Osteoblast (primary cell): ENCODE measurements around the gene NFATC4. TPM values are rescaled to one million over a fixed set of nuclear protein-coding genes. Genes with fewer than 3 reads are reported as not detected.
A peak's percentile ranks its signal among the peaks of the same experiment; 100 is the strongest.

Source experiments
- DNase-seq: peaks from one replicate; pipeline ENCODE4 v3.0.0; 2011; ENCODE audit warnings: low spot score, mixed read lengths; ENCODE audit not compliant: insufficient read length; ENCODE audit errors: missing footprints
- H2AFZ ChIP-seq: 2 replicates; pipeline ENCODE4 v1.6.0; 2011; ENCODE audit warnings: mild to moderate bottlenecking, low read length
- H3K27ac ChIP-seq: 2 replicates; pipeline ENCODE4 v1.5.1; 2011; ENCODE audit warnings: mild to moderate bottlenecking, low read depth, low read length, moderate library complexity
- H3K27me3 ChIP-seq: 2 replicates; pipeline ENCODE4 v1.6.0; 2012; ENCODE audit warnings: mild to moderate bottlenecking, control low read depth, inconsistent platforms, low read length, moderate library complexity; ENCODE audit not compliant: insufficient read depth
- H3K36me3 ChIP-seq: 2 replicates; pipeline ENCODE4 v1.5.1; 2011; ENCODE audit warnings: mild to moderate bottlenecking, low read length, control low read depth, moderate library complexity; ENCODE audit not compliant: insufficient read depth
- H3K4me1 ChIP-seq: 2 replicates; pipeline ENCODE4 v1.5.1; 2011; ENCODE audit warnings: mild to moderate bottlenecking, low read length, control low read depth, moderate library complexity; ENCODE audit not compliant: insufficient read depth
- H3K4me2 ChIP-seq: 2 replicates; pipeline ENCODE4 v1.6.0; 2011; ENCODE audit warnings: mild to moderate bottlenecking, low read length; ENCODE audit not compliant: insufficient read depth
- H3K4me3 ChIP-seq: fragments of 200-600 bp; sonication (generic); 3 replicates; pipeline ENCODE4 v1.5.1; 2012; ENCODE audit warnings: mild to moderate bottlenecking, low read length, inconsistent platforms; ENCODE audit not compliant: insufficient read depth
- H3K79me2 ChIP-seq: 2 replicates; pipeline ENCODE4 v1.6.0; 2012; ENCODE audit warnings: mild to moderate bottlenecking, low read length, control low read depth, inconsistent platforms; ENCODE audit not compliant: insufficient read depth
- H3K9me3 ChIP-seq: 2 replicates; pipeline ENCODE4 v1.5.1; 2011; ENCODE audit warnings: low read depth, low read length, control low read depth
- H4K20me1 ChIP-seq: 2 replicates; pipeline ENCODE4 v1.6.0; 2012; ENCODE audit warnings: mild to moderate bottlenecking, low read length, control low read depth; ENCODE audit not compliant: insufficient read depth
- total RNA-seq: library from RNA; depleted of rRNA; stranded (reverse); fragments of >200 nt; gene quantifications from 2 replicates; pipeline ENCODE4 v1.2.3, GENCODE V29; 2012
- TF ChIP-seq, protein P1 (sequence below): IDR thresholded peaks from 2 replicates; pipeline ENCODE4 v1.5.1; 2011; ENCODE audit warnings: mild to moderate bottlenecking, low read depth, low read length, moderate library complexity; ENCODE audit errors: extremely low read depth

Gene NFATC4
- total RNA-seq, 1 donor, result 107 TPM

DNA sequence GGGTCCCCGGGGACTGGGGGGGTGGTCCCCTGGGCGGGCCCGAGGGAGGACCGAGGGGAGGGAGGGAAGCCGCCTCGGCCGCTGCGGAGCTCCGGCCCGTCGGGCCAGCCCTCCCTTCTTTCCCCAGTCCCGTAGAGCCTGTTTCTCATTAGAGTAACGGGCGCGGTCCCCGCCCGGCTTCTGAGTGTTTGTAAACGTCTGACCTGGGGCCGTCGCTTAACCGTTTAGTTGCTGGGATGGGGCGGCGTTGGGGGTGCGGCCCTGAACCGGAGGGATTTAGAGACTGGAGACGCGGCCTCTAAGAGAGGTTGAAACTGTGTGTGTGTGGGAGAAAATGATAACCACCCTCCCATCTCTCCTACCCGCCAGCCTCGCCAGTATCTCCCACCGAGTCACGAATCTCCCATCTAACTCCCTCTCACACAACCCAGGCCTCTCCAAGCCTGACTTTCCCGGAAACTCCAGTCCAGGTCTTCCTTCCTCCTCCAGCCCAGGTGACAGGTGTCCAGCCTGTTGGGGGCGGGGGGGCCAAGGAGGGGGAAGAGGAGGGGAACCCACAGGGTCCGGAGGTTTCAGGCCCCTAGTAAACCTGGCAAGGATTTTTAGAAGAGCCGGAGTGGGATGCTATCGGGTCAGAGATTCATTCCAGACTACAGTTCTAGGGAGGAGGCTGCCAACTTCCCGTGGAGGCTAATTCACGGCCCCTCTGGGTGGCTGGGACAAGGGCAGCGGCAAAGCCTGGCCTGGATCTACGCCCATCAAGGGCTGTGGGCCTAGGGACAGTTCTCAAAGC is 1.1 kb upstream of the NFATC4 start:
- Histone ChIP-seq H3K36me3 (peaks cover 20% of the 10 kb centered on the region), H2AFZ (peak overlapping the region; percentile 96), H3K9me3 (no peaks in the 10 kb centered on the region), H3K27me3 (no peaks in the 10 kb centered on the region), H4K20me1 (peaks cover 17% of the 10 kb centered on the region), H3K4me2 (peak overlapping the region; percentile 95), H3K4me3 (peak overlapping the region; percentile 90), H3K79me2 (peaks cover 33% of the 10 kb centered on the region), H3K27ac (peak overlapping the region; percentile 99), H3K4me1 (peaks cover 69% of the 10 kb centered on the region)
- peak; percentile 97 for DNase-seq
- TF ChIP-seq, protein P1, sequence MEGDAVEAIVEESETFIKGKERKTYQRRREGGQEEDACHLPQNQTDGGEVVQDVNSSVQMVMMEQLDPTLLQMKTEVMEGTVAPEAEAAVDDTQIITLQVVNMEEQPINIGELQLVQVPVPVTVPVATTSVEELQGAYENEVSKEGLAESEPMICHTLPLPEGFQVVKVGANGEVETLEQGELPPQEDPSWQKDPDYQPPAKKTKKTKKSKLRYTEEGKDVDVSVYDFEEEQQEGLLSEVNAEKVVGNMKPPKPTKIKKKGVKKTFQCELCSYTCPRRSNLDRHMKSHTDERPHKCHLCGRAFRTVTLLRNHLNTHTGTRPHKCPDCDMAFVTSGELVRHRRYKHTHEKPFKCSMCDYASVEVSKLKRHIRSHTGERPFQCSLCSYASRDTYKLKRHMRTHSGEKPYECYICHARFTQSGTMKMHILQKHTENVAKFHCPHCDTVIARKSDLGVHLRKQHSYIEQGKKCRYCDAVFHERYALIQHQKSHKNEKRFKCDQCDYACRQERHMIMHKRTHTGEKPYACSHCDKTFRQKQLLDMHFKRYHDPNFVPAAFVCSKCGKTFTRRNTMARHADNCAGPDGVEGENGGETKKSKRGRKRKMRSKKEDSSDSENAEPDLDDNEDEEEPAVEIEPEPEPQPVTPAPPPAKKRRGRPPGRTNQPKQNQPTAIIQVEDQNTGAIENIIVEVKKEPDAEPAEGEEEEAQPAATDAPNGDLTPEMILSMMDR, result no peak

DNA sequence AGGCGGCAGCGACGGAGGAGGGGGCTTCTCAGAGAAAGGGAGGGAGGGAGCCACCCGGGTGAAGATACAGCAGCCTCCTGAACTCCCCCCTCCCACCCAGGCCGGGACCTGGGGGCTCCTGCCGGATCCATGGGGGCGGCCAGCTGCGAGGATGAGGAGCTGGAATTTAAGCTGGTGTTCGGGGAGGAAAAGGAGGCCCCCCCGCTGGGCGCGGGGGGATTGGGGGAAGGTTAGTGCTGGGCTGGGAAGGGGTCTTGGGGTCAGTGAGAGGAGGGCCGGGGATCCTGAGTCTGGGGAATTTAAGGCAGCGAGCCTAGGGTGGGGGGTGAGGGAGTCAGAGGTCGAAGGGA is 203 bp downstream of the NFATC4 start:
- peaks cover 70% of the 10 kb centered on the region for H3K4me1 ChIP-seq
- peaks cover 26% of the 10 kb centered on the region for H4K20me1 ChIP-seq

DNA sequence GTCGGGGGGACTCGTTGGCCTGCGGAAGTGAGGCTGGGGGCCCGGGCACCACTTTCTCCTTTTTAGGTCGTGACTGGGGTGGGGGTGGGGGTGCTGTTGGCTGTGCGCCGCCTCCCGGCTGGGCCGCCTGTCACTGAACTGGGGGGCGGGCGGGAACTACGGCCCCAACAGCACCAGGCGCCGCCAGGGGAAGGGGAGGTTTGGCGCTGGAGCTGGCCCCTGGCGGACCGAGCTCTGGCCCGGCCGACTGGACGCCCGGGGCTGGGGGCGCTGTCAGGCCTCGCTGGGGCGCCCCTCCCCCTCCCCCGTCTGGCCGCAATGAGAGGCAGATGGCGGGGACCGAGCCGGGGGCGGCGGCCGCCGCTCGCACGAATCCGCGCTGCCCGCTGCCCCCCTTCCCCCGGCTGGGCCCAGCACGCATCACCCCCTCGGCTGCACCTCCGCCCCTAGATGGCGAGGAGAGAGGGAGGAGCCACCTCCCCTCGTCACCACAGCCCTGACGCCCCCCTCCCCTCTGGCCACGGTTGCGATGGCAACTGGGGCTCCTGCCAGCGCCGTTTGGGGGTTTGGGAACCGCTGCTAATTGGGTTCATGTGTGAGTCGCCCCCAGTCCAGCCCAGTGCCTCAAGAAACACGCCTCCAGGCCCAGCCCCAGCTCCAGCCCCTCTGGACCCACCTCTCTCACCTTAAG is 723 bp downstream of the NFATC4 start:
- peak; percentile 95 for DNase-seq
- Histone ChIP-seq H3K4me1 (peaks cover 66% of the 10 kb centered on the region), H4K20me1 (peaks cover 31% of the 10 kb centered on the region), H3K4me2 (peak overlapping the region; percentile 95), H3K27ac (peak overlapping the region; percentile 94), H3K36me3 (peaks cover 38% of the 10 kb centered on the region), H3K4me3 (peak overlapping the region; percentile 90), H3K27me3 (no peaks in the 10 kb centered on the region), H3K9me3 (no peaks in the 10 kb centered on the region), H3K79me2 (peaks cover 44% of the 10 kb centered on the region), H2AFZ (no peak overlapping the region)
- TF ChIP-seq, protein P1, result no peak

More for the DNA sequence above, 203 bp downstream of the NFATC4 start:
- Histone ChIP-seq H3K36me3 (peaks cover 33% of the 10 kb centered on the region), H3K79me2 (peaks cover 40% of the 10 kb centered on the region), H2AFZ (no peak overlapping the region), H3K4me3 (peak overlapping the region; percentile 90), H3K27me3 (no peaks in the 10 kb centered on the region), H3K9me3 (no peaks in the 10 kb centered on the region), H3K27ac (peak overlapping the region; percentile 94), H3K4me2 (peak overlapping the region; percentile 95)
- TF ChIP-seq, protein P1, result no peak
- DNase-seq, result peak; percentile 87

DNA sequence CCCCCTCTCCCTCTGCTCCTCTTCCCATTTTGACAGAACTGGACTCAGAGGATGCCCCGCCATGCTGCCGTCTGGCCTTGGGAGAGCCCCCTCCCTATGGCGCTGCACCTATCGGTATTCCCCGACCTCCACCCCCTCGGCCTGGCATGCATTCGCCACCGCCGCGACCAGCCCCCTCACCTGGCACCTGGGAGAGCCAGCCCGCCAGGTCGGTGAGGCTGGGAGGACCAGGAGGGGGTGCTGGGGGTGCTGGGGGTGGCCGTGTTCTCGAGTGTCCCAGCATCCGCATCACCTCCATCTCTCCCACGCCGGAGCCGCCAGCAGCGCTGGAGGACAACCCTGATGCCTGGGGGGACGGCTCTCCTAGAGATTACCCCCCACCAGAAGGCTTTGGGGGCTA is 1.5 kb downstream of the NFATC4 start:
- Histone ChIP-seq H3K27ac (peak overlapping the region; percentile 94), H3K4me1 (peaks cover 66% of the 10 kb centered on the region), H3K79me2 (peaks cover 45% of the 10 kb centered on the region), H3K9me3 (no peaks in the 10 kb centered on the region), H4K20me1 (peaks cover 38% of the 10 kb centered on the region), H3K27me3 (no peaks in the 10 kb centered on the region), H2AFZ (no peak overlapping the region), H3K36me3 (peaks cover 46% of the 10 kb centered on the region), H3K4me3 (peak overlapping the region; percentile 90), H3K4me2 (peak overlapping the region; percentile 95)
- DNase-seq, result no peak
- TF ChIP-seq, protein P1, result no peak
